ENCODE data around the gene PAK4. TPM values are rescaled to one million over a fixed set of nuclear protein-coding genes. Genes with fewer than 3 reads are reported as not detected.

The PAK4 gene
- total and polyA plus RNA-seq, 2 of the 8 experiments (the other 6 are each of a cell fraction or from before 2014, with no cell fraction given): 50.7 to 64.4 TPM

DNA sequence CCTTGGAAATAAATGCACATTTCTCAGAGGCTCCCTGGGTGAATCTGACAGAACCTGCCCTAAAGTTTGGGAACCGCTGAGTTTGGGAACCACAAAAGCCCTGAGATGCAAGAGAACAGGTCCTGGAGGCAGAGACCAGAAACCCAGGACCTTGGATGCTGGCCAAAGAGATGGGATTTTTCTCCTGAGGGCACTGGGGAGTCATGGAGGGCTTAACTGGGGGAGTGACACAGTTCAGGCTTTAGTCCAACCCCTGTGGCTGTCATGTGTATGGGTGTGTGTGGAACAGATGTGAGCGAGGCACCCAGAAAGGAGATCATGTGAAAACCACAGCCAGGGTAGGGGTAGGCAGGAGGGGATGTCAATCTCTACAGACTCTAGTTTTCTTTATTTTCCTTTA is 67.3 kb downstream of the PAK4 start:
- Histone ChIP-seq H3K27ac (ENCODE audit: low read depth, low read length) (no peak overlapping the region), H3K23ac (ENCODE audit: insufficient read length) (no peak overlapping the region), H2BK15ac (ENCODE audit: low read length) (no peak overlapping the region), H3K79me1 (ENCODE audit: low read depth, low read length) (no peaks in the 10 kb centered on the region), H3K14ac (ENCODE audit: insufficient read length) (no peak overlapping the region), H4K5ac (ENCODE audit: insufficient read length, low read depth, low read length) (no peak overlapping the region), H3K9me3 (ENCODE audit: insufficient read depth in 2 of 2, low read depth in 1 of 2, low read length in 1 of 2) (no peaks in the 10 kb centered on the region), H3K36me3 (ENCODE audit: control insufficient read depth in 2 of 4, insufficient read depth in 4 of 4, low read length in 3 of 4) (no peaks in the 10 kb centered on the region), H4K8ac (ENCODE audit: extremely low read depth, insufficient read depth, low read length) (no peak overlapping the region), H3K23me2 (ENCODE audit: low read depth, low read length) (peaks cover 8% of the 10 kb centered on the region; the same call in 1 of the 2 replicates), H4K20me1 (replicated peaks in 1 of 2; ENCODE audit: control insufficient read depth in 1 of 2, insufficient read depth in 2 of 2, low read length in 2 of 2) (peaks cover 0 to 2% of the 10 kb centered on the region in 2 experiments), H3K4me1 (replicated peaks in 1 of 4; ENCODE audit: control insufficient read depth in 3 of 4, insufficient read depth in 4 of 4, low read length in 3 of 4) (peaks cover 0 to 9% (median 8%) of the 10 kb centered on the region in 4 experiments; a peak in 6 of 7 replicates), H3K18ac (ENCODE audit: extremely low read depth, low read length) (no peak overlapping the region), H2BK120ac (replicated peaks; ENCODE audit: low read depth, low read length) (no peak overlapping the region), H3K27me3 (replicated peaks in 1 of 4; ENCODE audit: control insufficient read depth in 3 of 4, extremely low read depth in 1 of 4, insufficient read depth in 3 of 4, low read length in 3 of 4) (peaks cover 8 to 19% (median 13%) of the 10 kb centered on the region in 4 experiments), H4K91ac (replicated peaks; ENCODE audit: insufficient read length, low read length) (no peak overlapping the region), H3K9ac (replicated peaks in 1 of 4; ENCODE audit: extremely low read depth in 1 of 4, low read depth in 3 of 4, low read length in 3 of 4) (no peak overlapping the region), H2BK12ac (ENCODE audit: low read depth, low read length) (no peak overlapping the region), H2BK20ac (ENCODE audit: low read length) (no peak overlapping the region), H3K56ac (replicated peaks; ENCODE audit: insufficient read length, low read depth, low read length) (no peak overlapping the region), H3K4me3 (ENCODE audit: extremely low read depth in 1 of 4, insufficient read depth in 2 of 4, low read depth in 3 of 4, low read length in 4 of 4) (no peak overlapping the region), H2AK5ac (ENCODE audit: low read depth, low read length) (no peak overlapping the region), H2BK5ac (ENCODE audit: low read depth, low read length) (no peak overlapping the region), H3K4me2 (ENCODE audit: insufficient read depth in 1 of 2, low read depth in 2 of 2, low read length in 2 of 2) (no peak overlapping the region), H3K79me2 (ENCODE audit: control insufficient read depth in 1 of 2, insufficient read depth in 2 of 2, low read length in 2 of 2) (no peaks in the 10 kb centered on the region), H2AFZ (ENCODE audit: low read length) (no peak overlapping the region), H3K4ac (replicated peaks; ENCODE audit: insufficient read length, low read depth, low read length) (no peak overlapping the region)
- DNase-seq (ENCODE audit: low read depth in 1 of 2, low spot score in 2 of 2): no peak
- CTCF ChIA-PET (ENCODE audit: partially characterized antibody): interaction anchor here (2.1 to 3.5 kb wide), 2 partner anchors 19 to 71 kb away, joined by 8 to 10 read pairs; no protein-coding TSS in a partner anchor
- FAIRE-seq: no peak
- WGBS, 2 experiments (ENCODE audit: extremely low coverage in 1 of 2, insufficient coverage in 1 of 2, insufficient read length in 1 of 2, insufficient replicate concordance in 2 of 2, low coverage in 1 of 2, low lambda C conversion rate in 2 of 2, missing lambda C conversion rate in 1 of 2): 91% methylated on average over 2 of the region's 2 CpGs; no CpG with 5 or more reads in 1 of the 2 experiments
- POLR2A ChIA-PET (ENCODE audit: partially characterized antibody): no interaction called here
- TF ChIP-seq CREB1 (IDR thresholded peaks at IDR 0.05) (no peak), RXRA (IDR thresholded peaks at IDR 0.05; ENCODE audit: insufficient read depth, low read depth, low read length) (no peak), PHF8 (conservative IDR thresholded peaks at IDR 0.05; ENCODE audit: low read depth, low read length) (no peak), HDAC2 (IDR thresholded peaks at IDR 0.05; ENCODE audit: borderline replicate concordance in 1 of 2, low read depth in 2 of 2, low read length in 2 of 2) (no peak), CBX5 (IDR thresholded peaks at IDR 0.05; ENCODE audit: low read depth, low read length) (no peak), FOSL1 (IDR thresholded peaks at IDR 0.05; ENCODE audit: insufficient read depth, low read depth, low read length) (no peak), JUN (IDR thresholded peaks at IDR 0.05; ENCODE audit: low read depth, low read length) (no peak), TAF7 (optimal IDR thresholded peaks at IDR 0.05; ENCODE audit: borderline replicate concordance, low read depth, low read length) (no peak)
